ENCODE data around the gene RFC4.

DNA sequence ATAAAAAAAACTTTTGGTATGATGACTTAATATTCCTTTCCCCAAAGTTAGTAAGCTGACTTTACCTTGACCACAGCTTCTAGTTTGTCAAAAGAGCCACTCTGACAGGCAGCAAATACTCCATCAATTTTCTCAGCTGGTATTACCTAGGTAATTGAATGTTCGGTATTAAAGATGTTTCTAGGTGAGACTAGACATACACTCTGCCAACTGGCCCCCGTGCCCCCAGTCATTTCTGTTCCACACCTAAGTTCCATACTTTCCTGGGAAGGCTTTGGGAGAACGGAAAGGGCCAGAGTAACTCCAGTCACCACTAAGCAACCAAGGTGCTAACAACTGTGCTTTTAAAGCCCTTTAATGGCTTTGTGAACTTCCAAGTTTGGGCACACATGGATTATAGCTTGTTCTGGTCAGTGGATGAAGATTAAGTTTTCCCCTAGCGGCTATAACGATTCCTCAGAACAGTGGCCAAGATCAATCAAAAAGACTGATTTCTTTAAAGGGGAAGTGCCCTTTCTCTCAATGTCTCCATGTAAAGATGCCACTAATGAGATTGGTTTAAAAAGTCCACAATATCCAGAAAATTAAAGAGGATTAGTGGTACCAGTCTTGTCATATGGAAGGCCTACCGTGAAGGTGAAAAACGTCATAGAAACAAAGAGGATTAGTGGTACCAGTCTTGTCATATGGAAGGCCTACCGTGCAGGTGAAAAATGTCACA lies 15.9 kb downstream of the RFC4 start:
- peak in 2 of 3 donors; percentile 16 to 22 for TF ChIP-seq POLR2AphosphoS5 (IDR thresholded peaks at IDR 0.05)
- TF ChIP-seq, protein P1, sequence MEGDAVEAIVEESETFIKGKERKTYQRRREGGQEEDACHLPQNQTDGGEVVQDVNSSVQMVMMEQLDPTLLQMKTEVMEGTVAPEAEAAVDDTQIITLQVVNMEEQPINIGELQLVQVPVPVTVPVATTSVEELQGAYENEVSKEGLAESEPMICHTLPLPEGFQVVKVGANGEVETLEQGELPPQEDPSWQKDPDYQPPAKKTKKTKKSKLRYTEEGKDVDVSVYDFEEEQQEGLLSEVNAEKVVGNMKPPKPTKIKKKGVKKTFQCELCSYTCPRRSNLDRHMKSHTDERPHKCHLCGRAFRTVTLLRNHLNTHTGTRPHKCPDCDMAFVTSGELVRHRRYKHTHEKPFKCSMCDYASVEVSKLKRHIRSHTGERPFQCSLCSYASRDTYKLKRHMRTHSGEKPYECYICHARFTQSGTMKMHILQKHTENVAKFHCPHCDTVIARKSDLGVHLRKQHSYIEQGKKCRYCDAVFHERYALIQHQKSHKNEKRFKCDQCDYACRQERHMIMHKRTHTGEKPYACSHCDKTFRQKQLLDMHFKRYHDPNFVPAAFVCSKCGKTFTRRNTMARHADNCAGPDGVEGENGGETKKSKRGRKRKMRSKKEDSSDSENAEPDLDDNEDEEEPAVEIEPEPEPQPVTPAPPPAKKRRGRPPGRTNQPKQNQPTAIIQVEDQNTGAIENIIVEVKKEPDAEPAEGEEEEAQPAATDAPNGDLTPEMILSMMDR (IDR thresholded peaks at IDR 0.05), result no peak

All from transverse colon (tissue), 4 donors.